Measurements from ENCODE around the gene RBP4. TPM values are rescaled to one million over a fixed set of nuclear protein-coding genes. Genes with fewer than 3 reads are reported as not detected.

Gene RBP4
- total RNA-seq = 10 to 100 TPM in 1 of 4 donors, 1 to 10 TPM in 1, not detected in 2; 1.9 to 10.6 TPM

DNA sequence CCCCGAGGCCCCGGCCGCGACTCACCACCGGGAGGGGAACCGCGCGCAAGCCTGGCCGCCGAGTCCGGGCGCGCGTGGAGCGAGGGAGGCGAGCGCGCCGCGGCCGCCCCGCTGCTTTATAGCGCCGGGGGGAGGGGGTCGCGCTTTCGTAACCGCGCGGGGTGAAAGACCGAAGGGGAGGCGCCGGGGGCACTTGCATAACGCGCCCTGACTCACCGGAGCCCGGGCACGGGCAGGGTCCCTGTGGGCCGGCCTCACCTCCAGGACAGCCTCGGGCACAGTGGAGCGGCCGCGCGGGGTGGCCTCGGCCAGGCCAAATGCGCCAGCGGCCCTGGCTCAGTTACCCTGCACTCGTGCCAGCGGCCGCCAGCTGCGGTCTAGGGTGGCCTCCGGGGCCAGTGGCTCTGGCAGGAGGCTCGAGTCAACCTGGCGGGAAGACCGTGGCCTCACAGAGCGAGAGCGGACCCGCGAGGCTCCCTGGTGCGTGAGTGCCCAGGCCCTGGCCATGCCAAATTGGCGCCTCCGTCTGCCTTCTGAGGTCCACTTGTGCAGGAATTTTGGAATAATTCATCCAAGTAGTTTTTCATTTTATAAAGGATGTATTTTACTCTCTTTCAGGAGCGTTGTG, at the start of gene RBP4:
RBP4 (minus strand) TSS at position 90 of the 628 bp plus-strand sequence. CDS start 207 bp downstream, outside the sequence.
- Histone ChIP-seq H3K9me3 (no peaks in the 10 kb centered on the region), H3K4me3 (peak within 1 kb of the TSS in 1 of 2 donors; percentile 49), H3K27ac (no peak within 1 kb of the TSS), H3K27me3 (peaks cover 62% of the 10 kb centered on the region), H3K4me1 (peaks cover 0 to 17% (median 8%) of the 10 kb centered on the region in 3 donors), H3K36me3 (no peaks in the 10 kb centered on the region)
- TF ChIP-seq EP300 (IDR thresholded peaks at IDR 0.05) (no peak), CTCF (IDR thresholded peaks at IDR 0.05) (no peak), POLR2AphosphoS5 (IDR thresholded peaks at IDR 0.05) (no peak), POLR2A (IDR thresholded peaks at IDR 0.05) (no peak)
- peak; percentile 29 for ATAC-seq
- 0 to 1% methylated on average over 1 to 11 of the region's 63 CpGs for WGBS, 2 donors (ENCODE audit: low coverage in 1 of 2)

DNA sequence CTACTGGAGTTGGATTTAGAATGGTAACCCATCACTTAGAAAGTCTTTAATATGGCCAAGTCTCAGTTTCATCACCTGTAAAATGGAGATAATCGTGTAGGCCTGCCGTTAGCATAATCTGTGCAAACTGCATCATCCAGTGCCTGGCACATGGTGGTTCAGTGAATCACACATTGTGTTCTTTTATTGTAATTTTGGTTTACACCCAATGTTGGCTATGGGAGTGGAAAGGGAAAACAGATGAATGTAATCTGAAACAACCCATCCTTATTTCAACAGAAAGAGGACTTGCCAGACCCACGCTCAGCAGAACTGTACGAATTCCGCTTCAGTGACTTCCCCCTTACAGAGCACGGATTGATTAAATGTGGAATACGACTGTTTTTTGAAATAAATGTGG, 38.8 kb upstream of the RBP4 start:
- Histone ChIP-seq H3K36me3 (no peaks in the 10 kb centered on the region), H3K9me3 (peaks cover 0 to 8% (median 0%) of the 10 kb centered on the region in 3 donors), H3K4me1 (no peaks in the 10 kb centered on the region), H3K4me3 (no peak overlapping the region), H3K27me3 (peaks cover 9% of the 10 kb centered on the region), H3K27ac (no peak overlapping the region)
- no peak for ATAC-seq
- WGBS, 2 donors (ENCODE audit: low coverage in 1 of 2) = 86 to 91% methylated on average over 7 of the region's 7 CpGs
- TF ChIP-seq POLR2AphosphoS5 (IDR thresholded peaks at IDR 0.05) = no peak
- TF ChIP-seq EP300 (IDR thresholded peaks at IDR 0.05) = no peak
- no peak for TF ChIP-seq POLR2A (IDR thresholded peaks at IDR 0.05)
- TF ChIP-seq CTCF (IDR thresholded peaks at IDR 0.05) = no peak

DNA sequence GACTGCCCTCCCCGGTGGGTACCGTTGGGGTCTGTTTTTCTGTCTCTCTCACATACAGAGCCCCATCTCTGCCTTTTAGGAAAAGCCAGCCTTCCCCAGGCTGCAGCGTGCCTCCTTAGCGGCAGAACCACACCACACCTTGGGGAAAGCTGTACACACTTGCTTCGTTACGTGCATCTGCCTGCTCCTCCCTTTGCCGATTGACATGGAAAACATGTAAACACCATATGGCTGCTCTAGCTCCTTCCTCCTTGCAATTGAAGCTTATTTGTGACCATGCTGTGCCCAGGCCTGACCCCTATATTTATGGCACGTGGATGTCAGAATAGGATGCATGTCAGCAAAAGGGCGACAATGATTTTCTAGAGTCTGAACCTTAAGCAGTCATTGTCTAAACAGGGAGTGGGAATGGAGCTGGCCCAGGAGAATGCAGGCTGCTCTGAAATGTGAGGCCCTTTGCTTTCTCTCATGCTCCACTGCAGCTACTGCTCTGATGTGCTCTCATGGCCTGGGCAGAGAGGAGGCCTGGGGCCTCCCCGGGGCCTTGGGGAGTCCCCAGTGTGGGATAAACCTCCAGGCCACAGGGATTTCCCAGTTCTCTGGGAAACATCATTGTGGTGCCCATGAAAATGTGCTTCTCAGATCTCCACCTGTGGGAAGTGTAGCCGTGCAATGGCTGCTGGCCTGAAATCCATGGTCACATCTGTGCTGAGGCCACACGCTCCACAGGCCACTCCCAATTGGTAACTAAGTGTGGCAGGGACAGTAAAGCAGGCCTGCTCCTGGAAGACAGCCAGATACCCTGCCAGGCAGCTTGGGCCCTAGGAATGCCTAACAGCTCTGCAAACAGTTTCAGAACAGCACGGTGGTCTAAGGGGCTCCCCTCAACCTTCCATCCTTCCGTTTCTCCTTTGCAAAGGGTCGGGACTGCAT, 29.9 kb upstream of the RBP4 start:
- ATAC-seq = no peak
- H3K27ac ChIP-seq = no peak overlapping the region
- H3K27me3 ChIP-seq = peaks cover 4% of the 10 kb centered on the region
- no peak overlapping the region for H3K4me3 ChIP-seq
- no peaks in the 10 kb centered on the region for H3K9me3 ChIP-seq
- H3K4me1 ChIP-seq = no peaks in the 10 kb centered on the region
- no peaks in the 10 kb centered on the region for H3K36me3 ChIP-seq
- TF ChIP-seq POLR2AphosphoS5 (IDR thresholded peaks at IDR 0.05) = no peak
- TF ChIP-seq CTCF (IDR thresholded peaks at IDR 0.05) = no peak
- 58 to 83% methylated on average over 7 to 8 of the region's 15 CpGs for WGBS, 2 donors (ENCODE audit: low coverage in 1 of 2)

DNA sequence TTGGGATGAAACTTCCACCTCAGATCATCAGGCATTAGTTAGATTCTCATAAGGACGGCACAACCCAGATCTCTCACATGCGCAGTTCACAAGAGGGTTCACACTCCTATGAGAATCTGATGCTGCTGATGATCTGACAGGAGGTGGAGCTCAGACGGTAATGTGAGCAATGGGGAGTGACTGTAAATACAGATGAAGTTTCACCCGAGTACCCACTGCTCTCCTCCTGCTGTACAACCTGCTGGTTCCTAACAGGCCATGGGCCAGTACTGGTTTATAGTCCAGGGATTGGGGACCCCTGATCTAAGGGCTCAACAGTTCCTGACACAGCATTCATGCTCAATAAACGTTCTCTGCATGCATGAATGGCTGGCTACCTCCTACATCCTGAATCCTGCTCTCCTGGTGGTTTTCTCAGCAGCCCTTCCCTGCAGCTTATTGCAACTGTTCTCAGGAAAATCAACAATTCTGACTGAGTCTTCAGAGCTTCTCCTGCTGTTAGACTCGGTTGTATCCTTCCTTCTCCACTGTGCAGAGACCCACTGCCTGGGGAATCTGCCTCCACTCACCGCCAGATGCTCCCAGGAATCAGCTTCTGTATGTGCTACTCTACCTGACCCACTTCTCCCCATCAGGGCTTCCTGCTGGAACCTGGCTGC, 28.7 kb upstream of the RBP4 start:
- ATAC-seq = no peak
- peaks cover 4% of the 10 kb centered on the region for H3K27me3 ChIP-seq
- H3K36me3 ChIP-seq = no peaks in the 10 kb centered on the region
- H3K4me3 ChIP-seq = no peak overlapping the region
- no peak overlapping the region for H3K27ac ChIP-seq
- H3K9me3 ChIP-seq = no peaks in the 10 kb centered on the region
- WGBS, 2 donors (ENCODE audit: low coverage in 1 of 2) = 61% methylated on average over 7 of the region's 7 CpGs; no CpG with 5 or more reads in 1 of the 2 donors
- H3K4me1 ChIP-seq = no peaks in the 10 kb centered on the region
- TF ChIP-seq POLR2A (IDR thresholded peaks at IDR 0.05) (no peak), POLR2AphosphoS5 (IDR thresholded peaks at IDR 0.05) (no peak), EP300 (IDR thresholded peaks at IDR 0.05) (no peak), CTCF (IDR thresholded peaks at IDR 0.05) (no peak)
